Measurements from ENCODE around the gene SLC37A1. TPM values are rescaled to one million over a fixed set of nuclear protein-coding genes. Genes with fewer than 3 reads are reported as not detected.
"Not testable (repeated sequence)": the region's sequence is repeated elsewhere in the genome, so short reads cannot be mapped to it uniquely, and the experiment has no call there.

Gene SLC37A1
- total RNA-seq, 1 donor from 2014 or later, result 24.5 TPM

DNA sequence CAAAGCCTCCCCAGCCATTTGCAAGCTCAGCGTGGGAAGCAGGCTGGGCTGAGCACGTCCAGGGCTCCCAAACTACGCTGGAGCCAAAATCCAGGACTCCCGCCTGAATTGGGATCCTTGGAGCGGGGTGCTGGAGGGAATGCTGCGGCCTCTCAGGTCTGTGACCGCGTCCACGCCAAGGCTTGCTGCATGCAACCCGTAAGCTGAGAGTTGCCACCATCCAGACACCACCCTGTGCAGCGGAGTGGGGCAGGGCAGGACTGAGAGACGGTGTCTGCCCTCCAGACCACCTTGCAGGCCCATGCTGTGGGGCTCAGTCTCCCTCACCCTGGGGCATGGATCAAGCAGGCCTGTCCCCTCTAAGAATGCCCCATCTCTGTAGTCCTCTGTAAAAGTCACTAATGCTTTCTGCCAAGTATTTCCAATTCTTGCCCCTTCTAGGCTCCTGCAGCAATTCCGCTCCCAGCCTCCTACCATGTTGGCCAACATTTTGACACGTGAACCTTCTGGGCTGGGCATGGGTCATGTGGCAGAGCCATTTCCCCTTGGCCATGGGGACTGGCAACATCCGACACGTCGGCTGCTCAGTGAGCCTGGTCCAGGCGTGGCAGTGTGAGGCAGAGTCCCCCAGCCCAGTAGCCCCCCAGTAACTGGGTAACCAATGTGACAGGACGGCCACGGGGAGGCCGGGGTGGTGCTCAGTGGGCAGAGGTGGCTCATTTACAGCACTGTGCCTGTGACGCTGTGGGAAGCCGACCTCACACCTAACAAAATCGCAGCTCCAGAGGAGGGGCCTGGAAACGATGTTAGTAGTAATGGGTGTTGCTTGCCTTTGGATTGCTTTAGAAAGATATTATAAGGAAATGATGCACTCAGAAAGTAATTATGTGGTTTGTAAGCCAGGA lies 81.9 kb downstream of the SLC37A1 start:
- no peak for DNase-seq

DNA sequence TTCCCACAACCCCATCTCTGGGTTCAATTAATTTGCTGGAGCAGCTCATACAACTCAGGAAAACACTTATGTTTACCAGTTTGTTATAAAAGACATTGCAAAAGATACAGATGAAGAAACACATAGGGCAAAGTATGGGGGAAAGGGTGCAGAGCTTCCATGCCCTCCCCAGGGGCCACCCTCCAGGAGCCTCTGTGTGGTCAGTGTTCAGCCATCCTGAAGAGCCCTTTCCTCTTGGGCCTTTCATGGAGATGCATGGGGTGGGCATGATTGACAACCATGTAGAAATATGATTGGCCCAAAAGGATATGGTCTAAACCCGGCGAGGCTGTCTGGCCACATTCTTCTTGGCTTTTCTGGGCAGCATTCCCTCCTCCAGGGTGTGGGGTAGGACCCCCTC lies 83.0 kb downstream of the SLC37A1 start:
- DNase-seq, result no peak

DNA sequence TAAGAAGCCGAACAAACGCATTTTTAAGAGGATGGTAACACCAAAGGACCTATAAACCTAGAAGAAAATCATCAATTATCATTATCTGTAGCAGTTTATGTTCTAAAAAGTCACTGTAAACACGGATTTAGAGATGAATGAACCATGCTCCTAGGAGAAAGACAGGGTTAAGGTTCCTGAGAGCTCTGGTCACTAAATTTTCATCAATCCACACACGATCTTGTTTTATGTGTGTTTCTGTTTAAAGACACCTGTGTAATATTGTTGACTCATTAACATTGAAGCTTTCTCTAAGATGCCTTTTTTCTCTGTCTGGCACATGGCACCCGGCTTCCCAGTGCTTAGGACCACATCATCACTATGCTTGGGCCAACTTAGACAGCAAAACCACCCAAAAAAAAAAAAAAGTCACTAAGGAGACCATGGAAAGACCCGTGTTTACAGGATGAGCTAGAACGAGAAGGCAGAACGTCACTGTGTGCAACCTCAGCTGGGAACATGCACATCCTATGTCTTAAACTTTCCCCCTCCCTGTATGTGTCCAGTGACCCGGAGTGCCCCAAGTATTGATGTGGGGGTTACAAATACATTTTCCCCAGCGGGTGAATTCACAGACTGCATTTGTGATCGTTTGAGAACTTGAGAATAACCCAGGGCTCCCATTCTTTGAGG lies 84.0 kb downstream of the SLC37A1 start:
- no peak for DNase-seq

DNA sequence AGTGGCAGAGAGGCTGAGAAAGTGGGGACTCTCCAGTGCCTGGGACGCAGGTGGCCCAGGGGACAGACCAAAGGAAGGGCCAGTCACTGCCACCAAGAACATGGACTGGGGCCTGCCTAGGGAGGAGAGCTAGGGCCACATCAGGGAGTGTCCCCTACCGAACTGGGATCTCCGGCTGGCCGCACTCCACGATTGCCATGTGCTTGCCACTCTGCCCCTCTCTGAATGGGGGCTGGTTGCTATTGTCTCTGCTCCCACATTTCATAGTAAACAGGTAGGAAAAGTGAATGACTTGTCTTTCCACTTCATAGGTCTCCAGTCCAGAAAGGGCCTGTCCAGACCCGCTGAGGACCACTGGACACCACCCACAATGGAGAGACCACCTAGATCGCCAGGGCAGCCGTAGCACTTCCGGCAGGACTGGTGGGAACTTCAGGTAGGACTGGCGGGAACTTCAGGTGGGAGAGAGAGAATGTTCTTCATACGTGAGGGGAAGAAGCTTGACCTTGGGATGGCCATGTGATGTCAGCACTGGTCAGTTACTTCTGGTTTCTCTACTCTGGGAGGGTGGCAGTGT lies 84.6 kb downstream of the SLC37A1 start:
- DNase-seq, result no peak

DNA sequence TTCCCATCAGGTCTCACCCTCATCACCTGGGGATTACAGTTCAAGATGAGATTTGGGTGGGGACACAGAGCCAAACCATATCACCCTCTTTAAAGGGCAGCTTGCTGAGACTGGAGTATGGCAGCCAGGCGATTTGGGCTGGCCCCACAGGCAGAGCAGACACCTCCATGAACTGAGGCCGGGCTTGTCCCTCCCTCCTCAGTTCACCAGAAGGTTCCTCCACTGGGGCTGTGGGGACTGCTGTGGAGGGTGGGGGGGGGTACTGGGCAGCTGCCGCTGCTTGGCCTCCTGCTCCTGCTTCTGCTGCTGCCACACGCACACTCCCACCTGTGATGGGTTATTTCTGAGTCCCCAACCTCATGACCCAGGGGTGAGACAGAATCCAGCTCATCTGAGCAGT lies 85.8 kb downstream of the SLC37A1 start:
- DNase-seq, result no peak

DNA sequence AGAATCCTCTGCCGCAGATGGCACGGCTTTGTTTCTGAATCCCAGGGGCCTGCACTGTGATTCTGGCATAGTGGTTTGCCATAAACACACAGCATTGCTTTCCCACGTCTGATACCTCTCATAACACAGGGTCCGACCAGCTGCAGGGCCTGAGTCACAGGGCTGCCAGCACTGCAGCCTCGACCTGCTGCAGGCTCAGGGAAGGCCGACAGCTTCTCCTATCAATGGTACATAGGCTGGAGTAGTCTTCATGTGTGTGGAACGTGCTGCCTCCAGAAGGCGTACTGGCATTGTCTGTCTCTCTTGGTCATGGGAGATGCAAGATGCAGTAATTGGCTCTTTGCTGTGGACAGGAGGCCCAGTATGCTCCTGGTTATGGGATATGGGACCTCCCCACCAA lies 86.3 kb downstream of the SLC37A1 start:
- DNase-seq, result no peak

DNA sequence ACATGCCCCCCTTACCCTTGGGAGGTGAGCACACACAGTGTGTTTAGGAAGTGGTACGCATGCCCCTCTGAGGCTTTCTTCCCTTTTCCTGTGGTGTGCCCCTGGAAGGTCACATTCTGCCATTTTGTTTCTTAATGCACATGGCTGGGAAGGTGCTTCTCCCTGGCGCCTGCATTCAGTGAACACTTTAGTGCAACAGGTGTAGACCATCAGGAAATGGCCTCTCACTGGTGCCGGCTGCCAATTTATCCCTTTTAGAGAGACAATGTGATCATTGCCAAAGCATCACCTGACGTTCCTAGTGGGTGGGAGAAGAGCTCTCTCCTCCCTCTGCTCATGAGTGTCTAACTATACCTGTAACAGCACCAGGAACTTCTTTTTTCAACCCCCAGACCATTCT lies 88.0 kb downstream of the SLC37A1 start:
- DNase-seq, result no peak

DNA sequence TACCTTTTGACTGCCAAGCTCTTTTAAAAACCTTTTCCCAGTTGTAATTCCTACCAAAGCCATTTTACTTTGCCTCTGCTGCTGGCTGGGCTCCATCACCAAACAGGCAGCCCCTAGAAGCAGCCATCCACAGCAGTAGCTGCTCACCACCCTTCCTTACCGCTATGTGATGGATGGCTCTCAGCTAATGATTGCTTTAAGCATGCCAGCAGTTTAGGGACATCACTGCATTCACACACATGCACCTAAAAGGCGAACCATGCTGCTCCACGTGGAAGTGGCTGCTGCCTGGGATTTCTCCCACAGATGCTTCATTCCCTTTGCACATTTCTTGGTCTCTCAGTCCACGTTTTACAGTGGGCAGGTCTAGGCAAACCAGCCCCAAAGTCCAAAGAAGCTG lies 93.5 kb downstream of the SLC37A1 start:
- no peak for DNase-seq

DNA sequence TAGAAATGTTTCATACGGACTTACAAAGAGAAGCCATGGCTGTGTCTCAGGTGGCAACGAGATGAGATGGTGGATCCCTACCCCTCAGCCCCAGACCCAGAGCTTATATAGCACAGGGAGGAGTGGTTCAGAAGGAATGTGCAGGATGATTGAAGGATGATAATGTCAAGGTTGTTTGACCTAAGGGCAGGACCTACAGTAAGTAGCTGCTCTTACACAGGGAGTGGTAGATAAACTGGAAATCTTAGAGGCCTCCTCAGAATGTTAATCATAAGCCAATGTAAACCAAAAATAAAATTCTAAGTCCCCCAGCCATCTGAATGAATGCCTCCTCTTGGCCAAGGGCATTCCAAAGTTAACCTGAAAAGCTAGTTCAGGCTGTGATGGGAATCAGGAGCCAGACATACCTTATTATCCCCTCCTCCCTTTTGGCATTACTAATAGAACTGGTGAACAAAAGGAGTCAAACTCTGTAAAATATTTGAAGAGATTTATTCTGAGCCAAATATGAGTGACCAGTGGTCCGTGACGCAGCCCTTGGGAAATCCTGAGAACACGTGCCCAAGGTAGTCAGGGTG lies 94.0 kb downstream of the SLC37A1 start:
- no peak for DNase-seq

DNA sequence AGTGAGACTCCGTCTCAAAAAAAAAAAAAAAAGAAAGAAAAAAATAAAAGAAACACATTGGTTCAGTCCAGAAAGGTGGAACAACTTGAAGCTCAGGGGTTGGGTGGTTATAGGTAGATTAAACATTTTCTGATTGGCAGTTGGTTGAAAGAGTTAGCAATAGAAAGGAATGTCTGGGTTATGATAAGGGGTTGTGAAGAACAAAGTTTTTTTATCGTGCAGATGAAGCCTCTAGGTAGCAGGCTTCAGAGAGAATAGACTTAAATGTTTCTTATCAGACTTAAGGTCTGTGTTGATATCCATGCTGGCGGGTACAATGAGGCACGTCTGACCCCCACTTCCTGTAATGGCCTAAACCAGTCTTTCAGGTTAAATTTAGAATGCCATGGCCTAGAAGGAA lies 94.8 kb downstream of the SLC37A1 start:
- DNase-seq, result no peak

DNA sequence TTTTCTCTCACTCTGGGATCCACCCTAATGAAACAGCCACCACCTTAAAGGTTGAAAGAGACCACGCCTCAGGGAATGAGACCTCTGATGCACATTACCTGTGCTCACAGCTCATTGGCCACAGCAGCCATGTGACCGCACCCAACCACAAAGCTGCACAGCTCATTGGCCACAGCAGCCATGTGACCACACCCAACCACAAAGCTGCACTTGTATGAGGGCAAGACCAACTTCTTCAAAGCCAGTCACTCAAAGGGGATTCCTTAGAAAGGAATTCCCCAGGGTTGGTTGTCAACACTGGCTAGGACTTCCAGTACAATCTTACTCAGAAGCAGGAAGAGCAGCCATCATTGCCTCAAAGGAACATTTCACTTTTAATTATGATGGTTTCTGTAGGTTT lies 96.2 kb downstream of the SLC37A1 start:
- no peak for DNase-seq

DNA sequence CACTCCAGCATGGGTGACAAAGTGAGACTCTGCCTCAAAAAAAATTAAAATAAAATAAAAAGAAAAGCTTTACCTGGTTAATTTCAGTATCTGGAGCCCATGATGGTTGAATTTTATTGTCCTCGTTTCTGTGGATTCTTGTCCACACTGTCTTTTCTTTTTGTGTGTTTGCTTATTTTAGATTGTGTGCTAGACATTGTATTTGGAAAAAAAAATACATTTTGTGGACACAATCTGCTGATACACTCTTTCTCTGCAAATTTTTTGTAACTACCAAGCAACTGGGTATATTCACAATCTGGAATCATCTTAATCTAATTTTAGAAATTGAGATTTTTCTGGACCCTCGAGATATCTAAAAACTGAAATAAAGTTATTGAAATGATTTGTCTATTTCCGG lies 98.2 kb downstream of the SLC37A1 start:
- no peak for DNase-seq

DNA sequence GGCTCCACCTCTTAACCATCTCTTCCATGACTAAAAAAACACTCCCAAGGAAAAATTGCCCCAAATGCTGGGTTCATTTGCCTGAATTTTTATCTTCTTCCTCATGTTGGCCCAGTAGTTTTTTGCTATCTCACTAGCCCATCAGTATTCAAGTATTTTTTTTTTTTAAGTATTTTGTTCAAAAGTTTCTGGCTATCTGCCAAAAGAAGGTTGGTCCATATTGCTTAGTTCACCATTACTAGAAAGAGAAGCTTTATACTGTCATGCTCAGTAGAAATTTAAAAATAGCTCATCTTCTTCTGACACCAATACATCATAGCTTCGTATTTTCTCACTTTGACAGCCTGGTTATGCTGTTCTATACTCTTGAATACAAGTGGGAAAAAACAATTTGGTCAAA lies 98.7 kb downstream of the SLC37A1 start:
- DNase-seq, result no peak

DNA sequence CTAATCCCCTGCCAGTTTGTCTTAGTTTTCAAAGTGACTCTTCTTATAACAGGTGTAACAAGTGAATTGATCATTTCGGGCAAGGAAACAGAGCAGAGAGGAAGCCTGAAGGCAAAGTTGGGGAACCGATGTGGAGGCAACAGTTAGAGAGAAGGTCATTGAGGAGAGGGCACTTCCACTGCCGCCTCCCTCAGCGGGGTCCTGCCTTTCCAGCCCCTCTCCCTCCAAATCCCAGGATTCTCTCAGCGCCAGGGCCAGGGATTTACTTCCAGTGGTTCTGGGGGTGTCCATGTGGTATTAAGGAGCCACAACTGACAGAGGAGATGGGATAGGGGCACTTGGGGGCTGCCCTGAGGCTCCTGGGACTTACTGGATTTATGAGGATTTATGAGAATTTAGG lies 100.1 kb downstream of the SLC37A1 start:
- no peak for DNase-seq

DNA sequence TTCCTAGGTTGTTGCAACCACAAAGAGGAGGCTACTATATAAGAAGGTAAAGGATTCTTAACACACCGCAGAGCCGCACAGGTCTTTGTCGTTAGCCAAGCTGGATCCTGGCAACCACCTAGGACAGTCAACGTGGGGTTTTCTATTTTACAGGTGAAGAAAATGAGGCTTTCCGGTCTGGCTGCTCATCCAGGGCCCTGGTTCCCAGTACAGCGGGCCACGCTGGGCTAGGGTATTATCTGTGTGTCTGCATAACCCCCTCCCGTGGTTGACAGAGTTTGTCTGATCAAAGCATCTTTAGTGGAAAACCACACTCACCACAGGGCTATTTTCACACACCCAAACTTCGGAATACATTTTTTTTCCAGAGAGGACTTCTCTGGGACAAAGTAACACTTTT lies 100.7 kb downstream of the SLC37A1 start:
- no peak for DNase-seq

DNA sequence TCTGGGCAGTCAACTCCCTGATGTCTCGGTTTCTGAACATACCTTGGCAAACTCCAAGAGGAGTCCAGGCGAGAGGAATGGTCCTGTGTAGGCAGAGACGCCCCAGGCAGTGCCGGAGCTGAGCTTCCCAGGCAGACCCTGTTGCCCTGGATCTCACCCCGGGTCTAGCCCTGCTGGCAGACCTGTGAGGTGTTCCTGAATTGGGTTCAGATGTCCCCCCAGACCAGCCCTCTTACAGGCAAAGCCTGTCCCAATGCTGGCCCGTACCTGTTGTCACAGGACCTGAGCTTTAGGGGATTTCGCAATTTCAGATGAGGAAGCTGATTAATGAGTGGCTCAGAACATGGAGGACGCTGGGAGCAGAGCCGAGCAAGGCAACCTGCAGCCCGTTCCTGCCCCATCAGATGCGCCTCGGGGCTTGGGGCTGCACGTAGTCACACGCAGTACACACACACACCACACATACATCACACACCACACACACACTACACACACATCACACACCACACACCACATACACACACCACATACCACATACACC lies 101.2 kb downstream of the SLC37A1 start:
- DNase-seq, result no peak

DNA sequence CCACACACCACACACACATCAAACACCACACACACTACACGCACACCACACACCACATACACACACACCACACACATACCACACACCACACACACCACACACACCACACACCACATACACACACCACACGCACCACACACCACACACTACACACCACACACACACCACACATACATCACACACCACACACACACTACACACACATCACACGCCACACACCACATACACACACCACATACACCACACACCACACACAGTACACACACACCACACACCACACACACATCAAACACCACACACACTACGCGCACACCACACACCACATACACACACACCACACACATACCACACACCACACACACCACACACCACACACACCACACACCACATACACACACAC lies 101.7 kb downstream of the SLC37A1 start:
- not testable (repeated sequence) for DNase-seq

DNA sequence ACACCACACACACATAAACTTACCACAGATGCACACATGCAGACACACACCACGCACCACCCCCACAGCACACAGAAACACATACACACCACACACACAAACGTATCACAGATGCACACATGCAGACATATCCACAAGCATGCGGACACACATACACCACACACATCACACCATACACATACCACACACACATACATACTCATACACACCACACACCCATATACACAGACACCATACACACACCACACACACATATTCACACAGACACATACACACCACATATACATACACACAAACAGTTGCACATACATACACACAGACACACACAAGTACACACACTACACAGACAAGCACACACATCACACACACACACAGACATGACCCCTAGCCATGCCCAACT lies 102.3 kb downstream of the SLC37A1 start:
- no peak for DNase-seq

DNA sequence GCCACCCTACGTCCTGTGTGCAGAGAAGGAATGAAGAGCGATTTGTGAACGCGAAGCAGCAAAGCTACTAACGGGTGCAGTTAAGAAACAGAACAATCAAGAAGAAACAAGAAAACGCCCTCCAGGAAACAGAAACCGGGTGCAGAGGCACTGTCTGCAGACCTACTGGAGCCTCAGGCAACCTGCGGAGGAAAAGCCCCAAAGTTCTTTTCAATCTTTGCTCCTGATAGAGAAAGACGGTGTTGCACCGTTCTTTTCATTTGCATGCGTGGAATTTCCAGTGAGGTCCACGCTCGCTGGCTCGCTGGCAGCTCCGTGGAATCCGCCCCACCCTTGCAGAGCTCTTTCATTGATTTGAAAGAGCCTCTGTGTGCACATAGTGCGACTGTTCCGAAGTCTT lies 102.8 kb downstream of the SLC37A1 start:
- DNase-seq, result no peak

DNA sequence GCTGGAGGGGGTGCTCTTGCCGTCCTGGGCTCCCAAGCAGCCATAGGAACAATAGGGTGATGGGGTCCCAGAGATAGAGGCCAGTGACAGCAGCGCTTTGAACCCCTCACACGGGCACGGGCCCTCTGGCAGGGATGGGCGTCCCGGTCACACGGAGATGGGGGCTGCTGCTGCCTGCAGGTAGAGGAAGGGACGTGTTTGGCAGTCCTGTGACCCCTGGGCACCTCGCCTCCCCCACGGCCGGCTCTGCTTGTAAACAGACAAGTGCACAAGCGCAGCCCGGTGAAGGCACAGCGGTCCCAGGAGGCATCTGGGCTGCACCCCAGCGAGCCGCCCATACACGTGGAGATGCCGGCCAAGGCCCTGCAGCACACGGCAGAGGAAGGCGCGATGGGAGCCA lies 103.3 kb downstream of the SLC37A1 start:
- DNase-seq, result no peak

DNA sequence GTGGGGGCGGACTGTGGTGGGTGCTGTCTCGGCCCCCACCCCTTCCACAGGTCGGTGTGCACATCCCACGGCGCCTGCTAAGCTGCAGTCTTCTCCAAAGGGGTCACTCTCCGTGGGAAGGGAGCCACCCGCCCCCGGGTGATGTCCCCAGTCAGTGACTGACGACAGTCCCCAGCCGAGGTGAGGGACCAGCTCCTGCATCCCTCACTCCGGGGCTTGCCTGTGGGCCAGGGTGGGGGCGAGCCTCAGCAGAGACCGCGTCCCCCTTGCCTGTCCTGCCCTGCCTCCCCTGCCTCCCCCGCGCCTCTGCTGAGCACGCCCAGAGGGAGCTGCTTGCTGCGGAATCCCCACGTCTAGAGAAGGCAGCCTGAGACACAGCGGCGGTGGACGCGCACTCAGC lies 103.8 kb downstream of the SLC37A1 start:
- no peak for DNase-seq

DNA sequence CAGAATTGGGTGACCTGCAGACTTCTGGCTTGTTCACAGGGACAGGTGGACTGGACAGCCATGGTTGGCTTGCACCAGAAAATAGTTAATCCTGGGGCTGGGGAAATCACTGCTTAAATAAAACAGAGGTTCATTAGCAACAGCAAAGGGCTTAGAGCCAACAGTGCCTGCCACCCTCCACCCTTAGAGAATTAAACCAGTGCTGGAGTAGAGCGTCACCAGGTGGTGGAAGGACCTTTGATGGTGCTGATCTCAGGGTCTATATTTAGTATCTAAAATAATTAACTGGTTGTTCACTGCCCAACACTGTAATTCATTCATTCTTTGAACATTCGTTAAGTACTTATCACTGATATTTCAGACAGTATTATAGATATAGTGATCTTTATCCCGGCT lies 105.1 kb downstream of the SLC37A1 start:
- DNase-seq, result no peak

DNA sequence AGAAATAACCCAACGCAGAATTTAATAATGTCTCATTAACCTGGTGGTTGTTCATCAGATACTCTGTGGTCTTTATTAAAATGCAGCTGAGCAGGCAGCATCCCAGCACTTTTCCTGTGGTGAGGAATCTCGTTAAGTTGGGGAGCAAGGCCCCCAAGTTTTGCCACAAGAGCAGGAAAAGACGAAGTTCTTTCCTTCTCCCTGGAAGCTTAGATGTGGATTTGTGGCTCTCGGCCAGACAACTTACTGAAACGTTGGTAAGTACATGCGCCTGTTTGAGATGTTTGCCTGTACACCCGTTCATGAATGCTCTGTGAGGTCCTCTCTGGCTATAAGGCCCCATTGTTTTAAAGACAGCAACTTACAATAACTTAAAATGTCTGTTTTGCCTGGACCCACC lies 105.5 kb downstream of the SLC37A1 start:
- no peak for DNase-seq
